Ishikawa (cell line): ENCODE data around the gene TAGLN.

Experiments used
- CEBPB ChIP-seq: IDR thresholded peaks from 2 replicates; pipeline ENCODE4 v1.6.1; 2012
- CREB1 ChIP-seq: IDR thresholded peaks from 2 replicates; pipeline ENCODE4 v1.6.1; 2012; ENCODE audit warnings: low read depth
- EGR1 ChIP-seq: IDR thresholded peaks from 2 replicates; pipeline ENCODE4 v1.6.1; 2012
- EP300 ChIP-seq: IDR thresholded peaks from 2 replicates; pipeline ENCODE4 v1.6.1; 2012; ENCODE audit warnings: borderline replicate concordance
- FOXM1 ChIP-seq: IDR thresholded peaks from 2 replicates; pipeline ENCODE4 v1.6.1; 2012; ENCODE audit warnings: low read depth, borderline replicate concordance
- MAX ChIP-seq: IDR thresholded peaks from 2 replicates; pipeline ENCODE4 v1.6.1; 2012
- NFIC ChIP-seq: IDR thresholded peaks from 2 replicates; pipeline ENCODE4 v1.6.1; 2012
- RAD21 ChIP-seq: IDR thresholded peaks from 2 replicates; pipeline ENCODE4 v1.6.1; 2012; ENCODE audit warnings: low read depth
- REST ChIP-seq: IDR thresholded peaks from 2 replicates; pipeline ENCODE4 v1.6.1; 2012; ENCODE audit warnings: low read depth, mild to moderate bottlenecking
- TAF1 ChIP-seq: IDR thresholded peaks from 2 replicates; pipeline ENCODE4 v1.6.1; 2012; ENCODE audit warnings: low read depth, mild to moderate bottlenecking
- TCF12 ChIP-seq: IDR thresholded peaks from 2 replicates; pipeline ENCODE4 v1.6.1; 2012; ENCODE audit warnings: low read depth
- TEAD4 ChIP-seq: IDR thresholded peaks from 2 replicates; pipeline ENCODE4 v1.6.1; 2012
- YY1 ChIP-seq: IDR thresholded peaks from 2 replicates; pipeline ENCODE4 v1.6.1; 2012; ENCODE audit warnings: low read depth
- ZBTB7A ChIP-seq: IDR thresholded peaks from 2 replicates; pipeline ENCODE4 v1.6.1; 2012; ENCODE audit warnings: low read depth
- TF ChIP-seq, protein P1 (sequence below): IDR thresholded peaks from 2 replicates; pipeline ENCODE4 v1.6.1; 2012

Gene TAGLN

DNA sequence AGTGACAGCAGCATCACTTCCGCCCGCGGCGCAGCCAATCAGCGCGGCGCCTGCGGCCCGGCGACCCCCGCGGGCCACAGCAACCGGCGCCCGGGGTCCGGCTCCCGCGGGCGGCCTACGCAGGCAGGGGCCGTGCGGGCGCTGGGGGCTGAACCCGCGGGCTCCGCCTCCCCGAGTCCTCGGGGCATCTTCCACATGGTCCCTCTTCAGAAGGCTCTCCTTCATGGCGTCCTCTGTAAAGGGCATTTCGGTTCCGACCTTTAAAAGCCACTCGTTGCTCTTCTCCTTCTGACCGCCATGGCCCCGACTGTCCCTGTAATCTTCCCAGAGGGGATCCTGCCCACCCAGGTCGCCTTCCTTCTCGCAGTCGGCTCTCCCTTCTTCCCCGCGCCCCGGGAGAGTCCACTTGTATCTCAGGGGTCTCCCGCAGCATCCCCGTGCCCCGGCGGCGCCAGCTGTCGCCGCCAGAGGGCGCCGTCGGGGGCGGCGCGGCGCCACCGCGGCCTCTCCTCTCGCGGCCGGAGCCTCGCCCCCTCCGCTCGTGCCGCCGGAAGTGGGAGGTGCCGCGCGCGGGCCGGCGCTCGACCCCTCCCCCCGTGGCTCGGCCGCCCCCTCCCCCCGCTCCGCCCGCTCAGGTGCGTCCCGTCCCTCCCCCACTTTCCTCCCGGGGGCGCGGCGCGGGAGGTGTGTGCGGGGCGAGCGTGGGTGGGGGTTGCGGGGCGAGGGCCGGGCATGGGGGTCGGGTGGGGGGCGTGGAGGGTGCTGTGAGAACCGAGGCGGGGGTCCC lies 33.1 kb downstream of the TAGLN start, which contains the start of gene RNF214:
TSS of gene RNF214 (plus strand) at position 580 of the 787 bp plus-strand sequence. CDS start 1,602 bp downstream, outside the sequence.
- TF ChIP-seq, protein P1, sequence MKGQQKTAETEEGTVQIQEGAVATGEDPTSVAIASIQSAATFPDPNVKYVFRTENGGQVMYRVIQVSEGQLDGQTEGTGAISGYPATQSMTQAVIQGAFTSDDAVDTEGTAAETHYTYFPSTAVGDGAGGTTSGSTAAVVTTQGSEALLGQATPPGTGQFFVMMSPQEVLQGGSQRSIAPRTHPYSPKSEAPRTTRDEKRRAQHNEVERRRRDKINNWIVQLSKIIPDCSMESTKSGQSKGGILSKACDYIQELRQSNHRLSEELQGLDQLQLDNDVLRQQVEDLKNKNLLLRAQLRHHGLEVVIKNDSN, result no peak
- TF ChIP-seq YY1 (0 out of 2 replicates have a peak, but pooled peaks have one; percentile 52), ZBTB7A (peak; percentile 96)

DNA sequence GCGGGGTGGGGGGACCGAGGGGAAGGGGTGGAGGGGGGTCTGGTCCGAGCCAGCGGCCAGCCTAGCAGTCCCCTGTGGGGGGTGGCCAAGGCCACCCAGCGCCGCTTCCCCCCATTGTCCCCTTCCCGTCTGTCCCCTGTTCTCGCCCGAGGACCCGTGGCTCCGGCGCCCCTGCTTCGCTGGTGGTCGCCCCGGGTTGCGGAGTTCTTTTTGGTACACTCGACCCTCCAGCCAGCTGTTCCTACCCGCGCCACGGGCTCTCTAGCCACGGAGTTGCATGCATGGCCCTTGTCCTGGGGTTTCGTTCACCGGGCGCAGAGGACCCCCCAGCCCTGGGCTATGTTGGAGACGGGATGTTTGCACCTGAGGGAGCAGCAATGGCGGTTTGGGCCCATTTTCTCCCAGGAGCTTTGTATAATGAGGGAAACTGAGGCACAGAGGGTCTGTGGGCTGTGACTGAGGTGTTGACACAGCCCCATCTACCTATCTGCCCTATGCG lies 33.8 kb downstream of the TAGLN start:
- TF ChIP-seq CREB1, result no peak
- TF ChIP-seq REST, result no peak
- no peak for TF ChIP-seq NFIC
- no peak for TF ChIP-seq MAX
- TF ChIP-seq, protein P1, result no peak
- TF ChIP-seq FOXM1, result no peak
- no peak; the same call in 1 of the 2 replicates for TF ChIP-seq ZBTB7A
- no peak for TF ChIP-seq TEAD4
- TF ChIP-seq CEBPB, result no peak
- no peak for TF ChIP-seq RAD21
- no peak for TF ChIP-seq EGR1
- no peak for TF ChIP-seq TCF12
- no peak for TF ChIP-seq TAF1

GRCh38 chr11:117238221-117238620 lies 39.1 kb downstream of the TAGLN start:
- TF ChIP-seq CEBPB, result no peak
- TF ChIP-seq NFIC, result no peak
- TF ChIP-seq MAX, result no peak
- TF ChIP-seq TCF12, result no peak
- TF ChIP-seq CREB1, result no peak
- TF ChIP-seq EP300, result no peak
- TF ChIP-seq TEAD4, result no peak
- no peak for TF ChIP-seq TAF1
- TF ChIP-seq YY1, result no peak
- no peak for TF ChIP-seq RAD21
- no peak for TF ChIP-seq REST
- no peak for TF ChIP-seq ZBTB7A
- no peak for TF ChIP-seq FOXM1
- TF ChIP-seq EGR1, result no peak
- TF ChIP-seq, protein P1, result no peak

- TF ChIP-seq, protein P1, result no peak
- TF ChIP-seq REST (no peak), MAX (no peak), FOXM1 (no peak)
These were observed 40.1 kb downstream of the TAGLN start for GRCh38 chr11:117239295-117239694.
